ENCODE measurements around the gene MUC2. TPM values are rescaled to one million over a fixed set of nuclear protein-coding genes. Genes with fewer than 3 reads are reported as not detected.

MUC2 gene
- polyA plus RNA-seq, 3 donors: not detected

DNA sequence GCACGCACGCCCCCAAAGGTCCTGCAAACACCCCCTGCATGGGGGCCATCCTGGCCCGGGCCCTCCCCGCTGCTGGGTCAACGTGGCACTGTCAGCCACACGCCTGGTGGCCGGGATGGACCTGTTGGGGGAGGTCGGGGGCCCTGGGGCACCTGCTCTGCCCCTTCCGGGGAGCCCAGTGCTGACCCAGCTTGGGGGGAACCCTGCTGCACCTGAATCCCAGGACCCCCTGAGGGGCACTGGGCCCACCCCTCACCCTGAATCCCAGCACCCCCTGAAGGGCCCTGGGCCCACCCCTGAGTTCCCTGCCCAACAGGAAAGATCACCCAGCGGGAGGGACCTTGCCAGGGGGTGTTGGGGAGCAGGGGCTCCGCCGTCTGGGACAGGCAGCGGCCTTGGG is 37.7 kb upstream of the MUC2 start:
- no peaks in the 10 kb centered on the region for H3K36me3 ChIP-seq (replicated peaks in 1 of 2; ENCODE audit: control insufficient read depth in 1 of 2, insufficient read depth in 2 of 2, low read length in 2 of 2)
- H3K4me1 ChIP-seq (ENCODE audit: control insufficient read depth in 1 of 2, insufficient read depth in 2 of 2, low read length in 2 of 2): no peaks in the 10 kb centered on the region
- Mint-ChIP-seq H3K27ac (no peak overlapping the region), H3K9me3 (peaks cover 0 to 6% (median 2%) of the 10 kb centered on the region in 7 donors), H3K4me3 (no peak overlapping the region), H3K4me1 (no peaks in the 10 kb centered on the region), H3K27me3 (ENCODE audit: low read depth in 3 of 3) (peaks cover 0 to 4% (median 2%) of the 10 kb centered on the region in 3 donors), H3K36me3 (no peaks in the 10 kb centered on the region)
- no peaks in the 10 kb centered on the region for H3K79me2 ChIP-seq (ENCODE audit: insufficient read depth, low read length)
- no peaks in the 10 kb centered on the region for H4K20me1 ChIP-seq (ENCODE audit: insufficient read depth, low read length)
- intact Hi-C loops (cut with micrococcal nuclease): no loop called here
- H3K9ac ChIP-seq (ENCODE audit: insufficient read depth, low read length, poor library complexity, severe bottlenecking): no peak overlapping the region
- no peak overlapping the region for H2AFZ ChIP-seq (ENCODE audit: insufficient read depth, low read depth, low read length, poor library complexity, severe bottlenecking)
- WGBS (ENCODE audit: insufficient coverage): 82% methylated on average over 12 of the region's 13 CpGs
- TF ChIP-seq, protein P1, sequence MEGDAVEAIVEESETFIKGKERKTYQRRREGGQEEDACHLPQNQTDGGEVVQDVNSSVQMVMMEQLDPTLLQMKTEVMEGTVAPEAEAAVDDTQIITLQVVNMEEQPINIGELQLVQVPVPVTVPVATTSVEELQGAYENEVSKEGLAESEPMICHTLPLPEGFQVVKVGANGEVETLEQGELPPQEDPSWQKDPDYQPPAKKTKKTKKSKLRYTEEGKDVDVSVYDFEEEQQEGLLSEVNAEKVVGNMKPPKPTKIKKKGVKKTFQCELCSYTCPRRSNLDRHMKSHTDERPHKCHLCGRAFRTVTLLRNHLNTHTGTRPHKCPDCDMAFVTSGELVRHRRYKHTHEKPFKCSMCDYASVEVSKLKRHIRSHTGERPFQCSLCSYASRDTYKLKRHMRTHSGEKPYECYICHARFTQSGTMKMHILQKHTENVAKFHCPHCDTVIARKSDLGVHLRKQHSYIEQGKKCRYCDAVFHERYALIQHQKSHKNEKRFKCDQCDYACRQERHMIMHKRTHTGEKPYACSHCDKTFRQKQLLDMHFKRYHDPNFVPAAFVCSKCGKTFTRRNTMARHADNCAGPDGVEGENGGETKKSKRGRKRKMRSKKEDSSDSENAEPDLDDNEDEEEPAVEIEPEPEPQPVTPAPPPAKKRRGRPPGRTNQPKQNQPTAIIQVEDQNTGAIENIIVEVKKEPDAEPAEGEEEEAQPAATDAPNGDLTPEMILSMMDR (IDR thresholded peaks at IDR 0.05): no peak
- no peaks in the 10 kb centered on the region for H3K27me3 ChIP-seq (ENCODE audit: control insufficient read depth in 2 of 2, insufficient read depth in 2 of 2, low read length in 2 of 2)
- no peaks in the 10 kb centered on the region for H3K9me3 ChIP-seq (replicated peaks in 1 of 2; ENCODE audit: control insufficient read depth in 1 of 2, insufficient read depth in 1 of 2, low read length in 2 of 2)
- DNase-seq: no peak
- H3K27ac ChIP-seq (ENCODE audit: low read depth in 1 of 2, low read length in 2 of 2): no peak overlapping the region
- no peak overlapping the region for H3K4me3 ChIP-seq (replicated peaks in 1 of 3; ENCODE audit: low read depth in 2 of 3, low read length in 3 of 3)
- H3K4me2 ChIP-seq (replicated peaks; ENCODE audit: extremely low read depth, low read length, poor library complexity, severe bottlenecking): no peak overlapping the region

DNA sequence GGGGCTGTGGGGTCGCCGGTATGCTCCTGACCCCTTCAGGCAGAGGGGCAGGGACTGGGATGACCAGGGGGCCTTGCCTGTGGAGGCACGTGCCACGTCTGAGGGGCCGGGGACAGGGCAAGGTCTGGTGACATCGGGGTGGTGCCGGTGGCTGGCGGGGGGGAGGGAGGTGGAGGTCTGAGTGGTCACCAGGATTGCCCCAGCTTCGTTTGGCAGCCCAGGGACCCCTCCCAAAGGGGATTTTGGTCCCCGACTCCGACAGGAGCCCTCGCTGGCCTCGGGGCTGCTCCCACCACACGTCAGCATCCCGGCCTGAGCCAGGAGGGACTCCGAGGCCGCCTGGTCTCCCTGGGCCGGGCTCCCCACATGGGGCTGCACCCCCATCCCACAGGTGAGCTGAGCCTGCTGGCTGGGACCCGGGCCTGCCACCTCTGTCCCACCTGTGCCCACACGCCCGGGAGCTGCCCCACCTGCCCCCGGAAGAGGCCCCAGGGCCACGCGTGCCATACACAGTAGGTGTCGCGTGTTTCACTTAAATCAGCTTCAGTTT is 37.1 kb upstream of the MUC2 start:
- H3K9me3 Mint-ChIP-seq: peaks cover 0 to under 1% (median 0%) of the 10 kb centered on the region in 7 donors
- Histone ChIP-seq H3K9ac (ENCODE audit: insufficient read depth, low read length, poor library complexity, severe bottlenecking) (no peak overlapping the region), H3K9me3 (replicated peaks in 1 of 2; ENCODE audit: control insufficient read depth in 1 of 2, insufficient read depth in 1 of 2, low read length in 2 of 2) (no peaks in the 10 kb centered on the region), H3K4me1 (ENCODE audit: control insufficient read depth in 1 of 2, insufficient read depth in 2 of 2, low read length in 2 of 2) (no peaks in the 10 kb centered on the region), H3K27me3 (ENCODE audit: control insufficient read depth in 2 of 2, insufficient read depth in 2 of 2, low read length in 2 of 2) (no peaks in the 10 kb centered on the region), H2AFZ (ENCODE audit: insufficient read depth, low read depth, low read length, poor library complexity, severe bottlenecking) (no peak overlapping the region), H3K79me2 (ENCODE audit: insufficient read depth, low read length) (no peaks in the 10 kb centered on the region), H3K27ac (ENCODE audit: low read depth in 1 of 2, low read length in 2 of 2) (no peak overlapping the region), H4K20me1 (ENCODE audit: insufficient read depth, low read length) (no peaks in the 10 kb centered on the region), H3K36me3 (replicated peaks in 1 of 2; ENCODE audit: control insufficient read depth in 1 of 2, insufficient read depth in 2 of 2, low read length in 2 of 2) (no peaks in the 10 kb centered on the region), H3K4me2 (replicated peaks; ENCODE audit: extremely low read depth, low read length, poor library complexity, severe bottlenecking) (no peak overlapping the region), H3K4me3 (replicated peaks in 1 of 3; ENCODE audit: low read depth in 2 of 3, low read length in 3 of 3) (no peak overlapping the region)
- intact Hi-C loops (cut with micrococcal nuclease): no loop called here
- 94% methylated on average over 23 of the region's 26 CpGs for WGBS (ENCODE audit: insufficient coverage)
- DNase-seq: no peak
- peaks cover 0 to 4% (median 3%) of the 10 kb centered on the region in 3 donors for H3K27me3 Mint-ChIP-seq (ENCODE audit: low read depth in 3 of 3)
- H3K4me1 Mint-ChIP-seq: no peaks in the 10 kb centered on the region
- no peaks in the 10 kb centered on the region for H3K36me3 Mint-ChIP-seq
- TF ChIP-seq, protein P1 (IDR thresholded peaks at IDR 0.05): no peak
- no peak overlapping the region for H3K4me3 Mint-ChIP-seq
- no peak overlapping the region for H3K27ac Mint-ChIP-seq

All from CD14-positive monocyte (primary cell).